GM12891 (cell line): ENCODE results near the gene SP1.
"Not testable (repeated sequence)": the region's sequence is repeated elsewhere in the genome, so short reads cannot be mapped to it uniquely, and the experiment has no call there.

Source experiments
- POLR2A ChIP-seq: IDR thresholded peaks from 2 replicates; pipeline ENCODE4 v1.6.1; 2011; ENCODE audit warnings: low read depth, low read length, control low read depth
- POLR2AphosphoS5 ChIP-seq: IDR thresholded peaks from 2 replicates; pipeline ENCODE4 v1.6.1; 2011; ENCODE audit warnings: low read depth, low read length, control low read depth
- SPI1 ChIP-seq: IDR thresholded peaks from 2 replicates; pipeline ENCODE4 v1.6.1; 2011; ENCODE audit warnings: low read depth, low read length, control low read depth
- TAF1 ChIP-seq: IDR thresholded peaks from 2 replicates; pipeline ENCODE4 v1.6.1; 2011; ENCODE audit warnings: low read depth, low read length, control low read depth

GRCh38 chr12:53444593-53445325 lies 64.8 kb downstream of the SP1 start:
- TF ChIP-seq POLR2A, POLR2AphosphoS5, TAF1, SPI1: not testable (repeated sequence)
